Stimulated activated CD4-positive, alpha-beta T cell treated with anti-CD3 and anti-CD28 coated beads, Interleukin-12 subunit alpha, Interleukin-12 subunit beta, amount 100 ng/mL, for 24 hours (primary cell): ENCODE data around the gene PDE1C.
"Not testable (repeated sequence)": the region's sequence is repeated elsewhere in the genome, so short reads cannot be mapped to it uniquely, and the experiment has no call there.

Experiments used
- DNase-seq, 2 experiments: peaks; one replicate each; pipeline ENCODE4 v3.0.0-alpha.2; 2020; ENCODE audit warnings: low read depth in 2 of 2

PDE1C gene

DNA sequence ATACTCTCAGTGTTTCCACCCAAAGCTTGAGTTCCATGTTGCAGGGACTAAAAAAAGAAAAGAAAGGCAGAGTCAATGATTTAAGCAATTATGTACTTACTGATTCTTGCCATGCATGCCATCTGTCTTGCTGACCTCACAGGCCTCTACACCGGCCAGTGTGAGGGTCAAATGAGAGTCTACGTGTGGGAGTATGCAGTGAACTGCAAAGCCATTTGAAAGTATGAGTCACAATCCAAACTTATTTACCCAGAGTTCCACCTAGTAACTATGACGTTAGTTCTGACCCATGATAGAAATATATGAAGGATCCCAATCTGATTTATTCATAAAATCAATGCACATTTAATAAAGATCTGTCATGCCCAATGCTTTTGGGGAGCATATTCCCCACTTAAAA is 26.5 kb downstream of the PDE1C start:
- DNase-seq, result no peak

DNA sequence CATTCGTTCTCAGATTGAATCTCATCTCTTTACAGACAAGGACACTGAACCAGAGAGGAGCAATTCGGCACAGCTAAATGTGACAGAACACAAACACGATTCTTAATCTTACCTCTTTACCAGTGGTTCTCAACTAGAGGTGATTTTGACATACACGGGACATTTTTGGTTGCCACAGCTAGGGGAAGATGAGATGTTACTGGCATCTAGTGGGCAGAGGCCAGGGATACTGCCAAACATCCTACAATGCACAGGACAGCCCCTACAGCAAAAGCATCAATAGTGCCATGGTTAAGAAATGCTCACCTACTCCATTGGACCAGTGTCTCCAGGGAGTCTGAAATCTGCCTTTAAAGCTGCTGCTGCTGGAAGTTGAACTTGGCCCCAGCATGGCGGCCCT is 27.3 kb downstream of the PDE1C start:
- DNase-seq, result no peak

GRCh38 chr7:32039000-32039756 is 31.0 kb downstream of the PDE1C start:
- no peak for DNase-seq

- no peak for DNase-seq
Observed at GRCh38 chr7:32037650-32038198, 32.5 kb downstream of the PDE1C start.

GRCh38 chr7:32036557-32036956 is 33.6 kb downstream of the PDE1C start:
- DNase-seq, result no peak

- no peak for DNase-seq
Observed at GRCh38 chr7:32034052-32034451, 36.2 kb downstream of the PDE1C start.

DNA sequence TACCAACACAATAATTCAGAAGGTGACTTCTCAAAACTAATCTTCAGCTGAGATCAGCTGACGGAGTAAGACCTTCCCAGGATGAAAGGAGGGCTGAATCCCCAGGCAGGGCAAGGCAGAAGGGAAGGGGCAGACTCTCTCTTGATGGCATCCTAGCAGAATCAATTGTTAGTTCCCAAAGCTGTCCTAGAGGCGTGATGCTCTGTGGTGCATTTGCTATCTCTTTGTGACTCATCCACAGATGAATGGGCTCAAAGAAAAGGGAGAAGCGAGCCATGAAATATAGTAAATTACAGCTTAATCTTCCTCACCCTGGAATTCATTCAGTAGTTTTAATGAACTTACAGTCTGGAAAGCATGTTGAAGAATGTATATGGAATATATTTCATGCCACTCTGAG is 37.2 kb downstream of the PDE1C start:
- no peak for DNase-seq

GRCh38 chr7:32032211-32032610 is 38.0 kb downstream of the PDE1C start:
- no peak for DNase-seq

DNA sequence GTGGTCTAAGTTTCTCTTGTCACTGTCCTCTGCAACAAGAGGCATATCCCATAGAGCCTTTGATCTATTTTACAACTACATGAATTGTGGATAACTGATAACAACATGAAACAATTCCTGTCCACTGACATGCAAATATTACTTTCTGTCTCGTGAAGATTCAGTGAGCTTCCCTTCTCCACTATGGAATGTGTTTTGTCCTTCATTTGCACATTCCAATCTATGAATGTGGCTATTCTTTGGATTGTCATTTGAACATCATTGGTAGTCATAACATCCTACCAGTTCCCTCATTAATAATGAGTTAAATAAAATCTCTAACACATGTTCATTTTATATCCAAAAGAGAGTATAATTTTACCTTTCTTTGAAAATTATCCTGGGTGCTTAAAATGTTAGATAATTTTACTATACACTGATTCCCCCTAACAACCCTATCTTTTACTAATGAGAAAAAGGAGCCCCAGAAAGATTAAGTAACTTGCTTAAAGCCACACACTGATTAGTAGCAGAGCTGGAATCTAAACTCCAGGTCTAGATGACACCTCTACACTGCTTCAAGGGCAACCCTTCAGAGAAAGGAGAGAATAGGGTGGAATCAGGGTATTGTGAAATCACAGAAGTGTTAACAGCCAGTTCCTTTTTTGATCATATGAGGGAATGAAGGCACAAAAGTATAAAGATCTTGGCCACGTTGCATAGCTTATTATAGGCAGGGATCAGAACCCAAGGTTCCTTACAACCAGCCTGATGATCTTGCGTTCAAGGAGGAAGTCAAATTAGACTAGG is 39.1 kb downstream of the PDE1C start:
- DNase-seq, result no peak

DNA sequence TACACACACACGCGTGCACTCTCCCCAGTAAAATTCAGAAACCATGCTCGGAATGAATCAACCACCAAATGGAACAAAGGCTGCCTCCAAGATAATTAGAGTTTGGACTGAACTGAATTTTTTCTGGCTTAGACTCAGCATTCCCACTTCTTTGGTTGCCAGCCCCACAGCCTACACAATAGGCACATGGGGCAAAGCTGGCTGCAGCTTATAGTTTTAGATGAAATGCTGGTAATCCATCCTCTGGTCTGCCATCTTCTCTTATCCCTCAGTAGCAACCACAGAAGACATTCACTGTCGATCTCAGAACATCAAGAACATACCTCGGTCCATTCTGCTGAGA is 44.2 kb downstream of the PDE1C start:
- DNase-seq, result no peak

- no peak for DNase-seq
Observed at GRCh38 chr7:32025381-32026082, 44.7 kb downstream of the PDE1C start.

DNA sequence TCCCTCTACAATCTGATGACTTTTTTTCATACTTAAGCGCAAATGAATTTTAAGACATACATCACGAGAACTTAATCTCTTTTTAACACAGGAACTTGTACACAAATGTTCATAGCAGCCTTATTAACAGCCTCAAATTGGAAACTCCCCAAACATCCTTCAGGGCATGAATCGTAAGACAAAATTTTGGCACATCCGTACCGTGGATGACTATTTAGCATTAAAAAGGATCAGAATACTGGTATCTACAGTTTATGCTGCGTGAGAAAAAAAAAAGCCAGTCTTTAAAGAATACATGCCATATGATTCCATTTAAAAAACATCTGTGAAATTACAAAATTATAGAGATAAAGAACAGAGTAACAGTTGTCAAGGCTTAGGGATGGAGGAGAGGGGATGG is 46.8 kb downstream of the PDE1C start:
- DNase-seq, result no peak

- DNase-seq, result no peak
Observed at GRCh38 chr7:32022966-32023365, 47.2 kb downstream of the PDE1C start.

DNA sequence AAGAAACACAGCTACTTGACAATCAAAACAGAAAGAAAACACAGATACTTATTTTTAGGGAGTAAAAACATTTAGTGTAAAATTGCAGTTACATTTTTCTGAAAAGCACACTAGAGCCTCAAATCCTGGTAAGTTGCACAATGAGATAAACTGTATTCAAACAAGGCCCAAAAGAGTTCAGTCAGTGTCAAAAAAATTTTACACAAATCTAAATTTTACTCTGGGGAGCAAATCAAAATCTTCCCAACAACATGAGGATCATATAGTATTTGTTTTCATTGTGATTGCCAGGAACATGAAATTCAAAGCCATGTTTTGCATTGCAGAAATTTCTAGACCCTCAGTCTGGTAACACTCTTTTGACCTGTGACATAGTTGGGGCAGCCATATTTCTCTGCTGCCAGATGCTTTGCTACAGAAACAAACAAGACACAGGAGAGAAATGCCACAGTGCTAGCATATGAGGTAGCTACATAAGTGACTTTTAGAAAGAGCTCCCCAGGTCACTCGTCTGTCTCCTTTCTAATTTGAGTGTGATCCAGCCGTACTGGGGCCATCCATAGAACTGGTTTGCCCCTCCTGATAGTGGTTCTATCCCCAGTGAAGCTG is 49.6 kb downstream of the PDE1C start:
- no peak for DNase-seq

GRCh38 chr7:32018845-32019578 is 51.2 kb downstream of the PDE1C start:
- DNase-seq, result no peak

- DNase-seq, result no peak
Observed at GRCh38 chr7:32015133-32015532, 55.1 kb downstream of the PDE1C start.

DNA sequence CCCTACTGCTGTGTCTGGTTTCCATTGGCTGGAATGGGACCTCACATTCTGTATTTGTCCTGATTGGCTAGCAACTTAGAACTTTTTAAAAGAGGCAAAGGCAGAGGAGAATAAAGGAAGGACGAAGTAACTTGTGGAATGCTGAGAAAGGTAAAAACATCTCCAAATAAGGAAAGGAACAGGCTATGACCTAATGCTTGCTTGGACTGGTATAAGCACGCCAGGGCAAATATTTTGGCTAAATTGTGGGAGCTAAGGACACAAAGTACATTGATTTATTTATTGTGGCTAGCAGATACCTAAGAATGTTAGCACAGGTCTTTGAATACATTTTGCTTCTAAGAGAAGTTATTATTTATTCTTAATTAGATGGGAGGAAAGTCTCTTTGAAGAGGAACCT is 56.7 kb downstream of the PDE1C start:
- DNase-seq, result not testable (repeated sequence)

DNA sequence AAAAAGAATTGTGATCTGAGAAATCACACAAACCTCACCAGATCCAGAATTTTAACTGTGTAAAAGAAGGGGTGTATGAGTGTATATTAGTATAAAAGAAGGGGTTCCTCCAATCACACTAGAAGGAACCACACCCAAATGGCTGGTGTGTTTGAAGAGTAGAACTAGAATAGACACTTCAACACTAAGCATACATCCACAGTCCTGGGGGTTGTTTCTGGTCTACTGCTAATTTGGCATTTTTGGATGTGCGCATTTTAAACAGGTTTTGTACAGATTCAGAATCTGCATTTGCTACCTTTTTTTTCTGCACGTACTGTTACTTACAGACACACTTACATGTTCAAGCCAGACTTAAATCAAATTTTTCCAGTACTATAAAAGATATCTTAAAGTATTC is 64.6 kb downstream of the PDE1C start:
- no peak for DNase-seq

DNA sequence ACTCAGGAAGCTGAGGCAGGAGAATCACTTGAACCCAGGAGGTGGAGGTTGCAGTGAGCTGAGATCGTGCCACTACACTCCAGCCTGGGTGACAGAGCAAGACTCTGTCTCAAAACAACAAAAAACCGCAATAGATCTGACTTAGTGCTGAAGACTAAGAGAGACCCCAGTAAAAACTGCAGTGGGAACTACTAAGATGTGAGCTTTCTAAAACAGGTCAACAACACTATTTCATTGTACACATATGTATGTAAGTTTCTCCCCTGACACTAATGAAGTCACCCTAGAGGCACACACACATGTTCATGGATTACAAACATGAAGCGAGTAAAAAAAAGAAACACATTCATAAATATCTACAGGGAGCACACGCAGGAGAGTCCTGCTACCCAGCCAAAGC is 68.3 kb downstream of the PDE1C start:
- DNase-seq, result no peak

DNA sequence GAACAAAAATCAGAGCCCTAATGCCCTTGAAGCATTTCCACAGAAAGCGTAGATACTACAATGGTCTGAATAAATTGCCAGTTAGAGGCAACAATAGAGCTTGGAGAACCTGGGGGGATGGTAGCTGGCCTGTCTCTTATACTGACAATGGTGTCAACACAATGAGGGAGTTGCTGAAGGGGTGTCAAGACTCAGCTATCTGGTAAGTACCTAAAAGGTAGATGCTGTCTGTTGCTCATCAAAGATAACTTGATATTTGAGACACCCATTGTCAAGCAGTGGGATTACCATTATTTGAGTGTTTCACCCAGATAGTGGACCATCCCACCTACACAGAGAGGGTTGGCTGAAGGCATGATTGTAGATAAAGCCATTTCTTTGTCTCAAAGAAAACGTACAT is 72.8 kb downstream of the PDE1C start:
- DNase-seq, result no peak

DNA sequence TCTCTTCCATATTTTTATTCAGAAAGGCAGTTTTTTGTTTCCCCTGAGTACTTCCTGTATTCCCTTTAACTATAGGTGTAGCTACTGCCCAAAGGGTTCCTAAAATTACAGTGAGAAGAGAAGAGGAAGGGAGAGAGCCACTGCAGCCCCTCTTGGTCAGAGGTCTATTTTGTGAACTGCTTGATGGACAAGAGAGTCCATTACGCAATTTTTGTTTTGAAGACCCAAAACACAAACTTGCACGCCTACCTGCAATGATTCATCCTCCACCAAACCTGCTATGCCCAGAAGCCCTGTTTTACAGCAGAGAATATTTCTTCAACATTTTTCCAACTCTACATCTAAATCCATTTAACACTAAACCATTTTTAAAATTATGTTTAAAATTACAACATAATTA is 75.1 kb downstream of the PDE1C start:
- DNase-seq, result no peak
